ENCODE data around the gene PTPRT. TPM values are rescaled to one million over a fixed set of nuclear protein-coding genes. Genes with fewer than 3 reads are reported as not detected.

The PTPRT gene
- total and polyA plus RNA-seq, 2 donors, result 0.09 to 1.9 TPM

DNA sequence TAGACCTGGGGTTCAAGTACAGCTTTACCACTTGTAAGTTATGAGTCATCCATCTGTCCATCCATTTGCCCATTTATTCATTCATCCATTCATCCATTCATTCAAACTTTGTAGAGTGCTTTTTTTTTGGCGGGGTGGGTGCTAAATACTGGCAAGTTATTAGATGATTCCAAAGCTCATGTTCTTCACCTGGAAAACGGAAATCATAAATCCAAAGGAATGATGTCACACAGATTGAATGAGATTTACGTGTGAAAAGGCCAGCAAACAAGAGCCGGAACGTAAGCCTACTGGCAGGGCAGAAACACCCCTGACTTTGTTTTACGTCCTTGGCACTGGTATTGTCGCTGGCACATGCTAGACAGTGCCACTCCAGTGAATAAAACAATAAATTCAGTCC is 1090.6 kb downstream of the PTPRT start:
- Histone ChIP-seq H3K4me1 (ENCODE audit: insufficient read depth) (no peaks in the 10 kb centered on the region), H3K36me3 (ENCODE audit: insufficient read depth) (no peaks in the 10 kb centered on the region), H3K4me3 (ENCODE audit: low read depth, low read length) (no peak overlapping the region), H3K27ac (ENCODE audit: low read depth) (no peak overlapping the region)
- WGBS, result 80% methylated on average over 7 of the region's 7 CpGs
- DNase-seq (ENCODE audit: extremely low spot score), result no peak

DNA sequence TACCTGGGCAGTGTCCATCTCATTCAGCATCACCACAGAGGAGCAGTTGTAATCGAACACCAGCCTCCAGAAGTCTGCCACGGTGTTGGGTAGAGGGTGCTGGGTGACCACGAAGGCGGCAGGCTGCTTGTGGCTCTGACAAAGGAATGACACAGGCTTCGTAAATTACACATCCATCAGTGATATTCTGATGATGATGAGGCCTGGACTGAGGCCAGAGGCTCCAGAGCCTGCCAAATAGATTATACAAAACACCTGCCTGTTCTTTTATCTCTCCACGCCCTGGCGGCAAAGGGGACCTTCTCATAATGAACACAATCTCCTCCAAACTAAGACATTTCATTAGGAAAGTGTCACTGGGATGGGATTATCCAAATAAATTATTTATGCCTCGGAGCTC is 1091.3 kb downstream of the PTPRT start:
- no peak for DNase-seq (ENCODE audit: extremely low spot score)
- no peak overlapping the region for H3K27ac ChIP-seq (ENCODE audit: low read depth)
- 83% methylated on average over 8 of the region's 8 CpGs for WGBS

GRCh38 chr20:42097741-42098140 is 1092.0 kb downstream of the PTPRT start:
- Histone ChIP-seq H3K4me3 (ENCODE audit: low read depth, low read length) (no peak overlapping the region), H3K36me3 (ENCODE audit: insufficient read depth) (no peaks in the 10 kb centered on the region), H3K4me1 (ENCODE audit: insufficient read depth) (no peaks in the 10 kb centered on the region), H3K27ac (ENCODE audit: low read depth) (no peak overlapping the region)
- 81% methylated on average over 5 of the region's 5 CpGs for whole genome bisulfite sequencing
- DNase-seq (ENCODE audit: extremely low spot score), result no peak

More for the DNA sequence above, 1091.3 kb downstream of the PTPRT start:
- H3K4me1 ChIP-seq (ENCODE audit: insufficient read depth), result no peaks in the 10 kb centered on the region
- no peaks in the 10 kb centered on the region for H3K36me3 ChIP-seq (ENCODE audit: insufficient read depth)
- H3K4me3 ChIP-seq (ENCODE audit: low read depth, low read length), result no peak overlapping the region

- Histone ChIP-seq H3K4me3 (ENCODE audit: low read depth, low read length) (no peak overlapping the region), H3K36me3 (ENCODE audit: insufficient read depth) (no peaks in the 10 kb centered on the region), H3K27ac (ENCODE audit: low read depth) (no peak overlapping the region), H3K4me1 (ENCODE audit: insufficient read depth) (no peaks in the 10 kb centered on the region)
- no peak for DNase-seq (ENCODE audit: extremely low spot score)
- 76% methylated on average over 2 of the region's 2 CpGs for WGBS
Measured at GRCh38 chr20:42095221-42095620, 1094.5 kb downstream of the PTPRT start.

DNA sequence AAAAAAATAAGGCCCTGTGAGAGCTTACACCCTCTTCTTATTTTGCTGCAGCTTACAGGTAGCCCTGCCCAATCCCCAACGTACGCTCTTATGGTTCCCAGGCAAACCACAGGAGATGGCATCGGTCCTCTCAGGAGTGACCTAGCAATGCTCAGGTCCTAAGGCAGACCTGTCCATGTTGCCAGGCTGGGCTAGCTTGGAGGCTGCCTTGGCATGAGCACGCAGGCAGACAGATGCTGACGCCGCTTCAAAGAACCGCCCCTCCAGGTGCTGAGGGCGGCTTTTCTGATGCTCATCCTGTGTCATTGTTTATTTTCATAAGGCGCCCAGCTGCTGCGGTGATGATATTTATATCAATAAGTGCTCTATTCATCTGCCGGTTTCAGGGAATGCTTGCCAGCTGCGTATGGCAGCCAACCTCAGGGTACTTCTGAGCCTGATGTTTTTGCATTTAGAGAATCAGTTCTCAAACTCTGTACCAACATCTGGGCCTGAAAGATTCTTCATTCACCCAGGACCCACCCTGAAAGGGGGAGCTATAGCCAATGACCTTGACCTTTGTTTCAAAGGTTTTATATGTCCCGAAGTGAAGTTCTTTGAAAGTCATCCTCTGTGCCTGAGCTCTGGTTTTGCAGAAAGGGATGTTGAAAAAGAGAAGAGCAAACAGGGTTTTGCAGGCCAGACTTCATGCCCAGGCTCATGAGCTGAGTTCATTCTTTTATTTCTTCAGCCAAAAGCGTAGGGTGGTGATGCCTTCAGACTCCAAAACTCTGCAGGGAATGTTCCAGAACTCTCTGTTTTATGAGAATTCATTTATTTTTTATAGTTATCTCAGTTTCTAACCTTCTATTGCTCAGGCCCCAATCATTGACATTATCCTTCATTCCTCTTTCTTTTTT is 1095.9 kb downstream of the PTPRT start:
- 71% methylated on average over 14 of the region's 14 CpGs for WGBS
- DNase-seq (ENCODE audit: extremely low spot score), result no peak
- no peaks in the 10 kb centered on the region for H3K36me3 ChIP-seq (ENCODE audit: insufficient read depth)
- no peaks in the 10 kb centered on the region for H3K4me1 ChIP-seq (ENCODE audit: insufficient read depth)
- H3K4me3 ChIP-seq (ENCODE audit: low read depth, low read length), result no peak overlapping the region
- no peak overlapping the region for H3K27ac ChIP-seq (ENCODE audit: low read depth)

DNA sequence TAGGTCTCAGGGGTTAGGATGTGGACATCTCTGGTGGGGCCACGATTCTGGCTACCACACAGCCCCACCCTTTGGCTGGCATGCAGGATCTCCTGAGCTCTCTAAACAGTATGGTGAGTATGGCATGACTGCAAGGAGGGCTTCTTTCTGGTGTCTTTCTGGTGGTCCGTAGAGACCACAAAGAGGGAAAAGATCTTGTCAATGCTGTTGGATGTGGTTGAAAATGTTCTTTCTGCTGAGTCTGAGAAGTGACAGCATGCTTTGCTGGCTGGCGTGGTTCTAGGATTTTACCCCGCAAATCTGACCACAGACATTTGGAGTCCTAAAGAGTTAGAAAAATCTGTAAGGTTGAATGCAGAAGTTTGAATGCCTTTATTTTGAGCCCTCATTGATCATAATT is 1096.7 kb downstream of the PTPRT start:
- no peaks in the 10 kb centered on the region for H3K4me1 ChIP-seq (ENCODE audit: insufficient read depth)
- no peak overlapping the region for H3K27ac ChIP-seq (ENCODE audit: low read depth)
- DNase-seq (ENCODE audit: extremely low spot score), result no peak
- WGBS, result 54% methylated on average over 4 of the region's 4 CpGs
- no peak overlapping the region for H3K4me3 ChIP-seq (ENCODE audit: low read depth, low read length)
- no peaks in the 10 kb centered on the region for H3K36me3 ChIP-seq (ENCODE audit: insufficient read depth)

DNA sequence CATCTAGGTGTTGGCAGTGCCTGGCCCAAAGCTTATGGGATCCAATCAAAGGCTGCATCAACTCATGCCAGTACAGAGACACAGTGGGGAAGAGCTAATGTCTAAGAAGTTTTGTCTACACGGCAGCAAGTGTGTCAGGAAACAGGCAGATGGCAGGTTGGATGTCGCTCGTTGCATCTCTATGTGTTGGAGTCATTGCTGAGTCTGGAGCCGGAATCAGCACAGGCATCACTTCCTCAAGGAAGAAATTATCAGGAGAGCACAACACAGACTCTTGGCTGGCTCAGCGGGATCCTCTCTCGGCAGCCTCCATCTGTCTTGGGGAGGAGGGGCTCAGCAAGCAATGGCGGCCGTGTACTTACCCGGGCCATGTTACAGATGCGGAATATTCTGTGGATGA is 1104.3 kb downstream of the PTPRT start:
- H3K4me3 ChIP-seq (ENCODE audit: low read depth, low read length), result no peak overlapping the region
- 78% methylated on average over 10 of the region's 10 CpGs for WGBS
- no peaks in the 10 kb centered on the region for H3K4me1 ChIP-seq (ENCODE audit: insufficient read depth)
- H3K27ac ChIP-seq (ENCODE audit: low read depth), result no peak overlapping the region
- DNase-seq (ENCODE audit: extremely low spot score), result no peak
- no peaks in the 10 kb centered on the region for H3K36me3 ChIP-seq (ENCODE audit: insufficient read depth)

- no peak for DNase-seq (ENCODE audit: extremely low spot score)
- Histone ChIP-seq H3K4me3 (ENCODE audit: low read depth, low read length) (no peak overlapping the region), H3K27ac (ENCODE audit: low read depth) (no peak overlapping the region), H3K4me1 (ENCODE audit: insufficient read depth) (no peaks in the 10 kb centered on the region), H3K36me3 (ENCODE audit: insufficient read depth) (no peaks in the 10 kb centered on the region)
- WGBS, result 34% methylated on average over 1 of the region's 1 CpG
Measured at GRCh38 chr20:42083280-42083679, 1106.4 kb downstream of the PTPRT start.

DNA sequence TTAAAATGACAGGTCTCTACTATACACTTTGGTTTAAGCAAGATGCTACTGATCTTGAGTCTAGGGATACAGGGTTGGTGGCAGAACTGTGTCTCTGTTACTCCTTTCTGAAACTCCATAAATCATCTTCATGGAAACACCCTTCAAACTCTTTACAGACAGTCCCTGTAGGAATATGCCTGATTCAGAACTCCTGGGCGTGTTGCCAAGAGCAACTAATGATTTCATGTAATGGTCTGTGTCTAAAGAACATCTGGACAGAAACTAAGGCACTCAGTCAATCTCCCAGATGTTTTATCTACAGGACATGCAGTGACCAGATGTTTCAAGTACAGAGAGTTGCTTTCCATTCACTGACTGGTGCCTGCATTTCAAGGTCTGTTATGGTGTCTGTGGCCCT is 1107.1 kb downstream of the PTPRT start:
- H3K4me3 ChIP-seq (ENCODE audit: low read depth, low read length), result no peak overlapping the region
- H3K36me3 ChIP-seq (ENCODE audit: insufficient read depth), result no peaks in the 10 kb centered on the region
- peak; percentile 72 for DNase-seq (ENCODE audit: extremely low spot score)
- 19% methylated on average over 1 of the region's 1 CpG for WGBS
- no peaks in the 10 kb centered on the region for H3K4me1 ChIP-seq (ENCODE audit: insufficient read depth)
- no peak overlapping the region for H3K27ac ChIP-seq (ENCODE audit: low read depth)

GRCh38 chr20:42080956-42081355 is 1108.8 kb downstream of the PTPRT start:
- no peak overlapping the region for H3K4me3 ChIP-seq (ENCODE audit: low read depth, low read length)
- DNase-seq (ENCODE audit: extremely low spot score), result no peak
- WGBS, result 74% methylated on average over 4 of the region's 4 CpGs
- H3K27ac ChIP-seq (ENCODE audit: low read depth), result no peak overlapping the region
- no peaks in the 10 kb centered on the region for H3K36me3 ChIP-seq (ENCODE audit: insufficient read depth)
- no peaks in the 10 kb centered on the region for H3K4me1 ChIP-seq (ENCODE audit: insufficient read depth)

- no peak overlapping the region for H3K4me3 ChIP-seq (ENCODE audit: low read depth, low read length)
- H3K36me3 ChIP-seq (ENCODE audit: insufficient read depth), result no peaks in the 10 kb centered on the region
- WGBS, result 15% methylated on average over 1 of the region's 1 CpG
- no peak overlapping the region for H3K27ac ChIP-seq (ENCODE audit: low read depth)
- H3K4me1 ChIP-seq (ENCODE audit: insufficient read depth), result no peaks in the 10 kb centered on the region
- no peak for DNase-seq (ENCODE audit: extremely low spot score)
Measured at GRCh38 chr20:42074944-42075343, 1114.8 kb downstream of the PTPRT start.

- H3K4me1 ChIP-seq (ENCODE audit: insufficient read depth), result no peaks in the 10 kb centered on the region
- WGBS, result 40% methylated on average over 3 of the region's 3 CpGs
- H3K4me3 ChIP-seq (ENCODE audit: low read depth, low read length), result no peak overlapping the region
- no peak for DNase-seq (ENCODE audit: extremely low spot score)
- H3K27ac ChIP-seq (ENCODE audit: low read depth), result no peak overlapping the region
- H3K36me3 ChIP-seq (ENCODE audit: insufficient read depth), result no peaks in the 10 kb centered on the region
Measured at GRCh38 chr20:42067596-42067995, 1122.1 kb downstream of the PTPRT start.

DNA sequence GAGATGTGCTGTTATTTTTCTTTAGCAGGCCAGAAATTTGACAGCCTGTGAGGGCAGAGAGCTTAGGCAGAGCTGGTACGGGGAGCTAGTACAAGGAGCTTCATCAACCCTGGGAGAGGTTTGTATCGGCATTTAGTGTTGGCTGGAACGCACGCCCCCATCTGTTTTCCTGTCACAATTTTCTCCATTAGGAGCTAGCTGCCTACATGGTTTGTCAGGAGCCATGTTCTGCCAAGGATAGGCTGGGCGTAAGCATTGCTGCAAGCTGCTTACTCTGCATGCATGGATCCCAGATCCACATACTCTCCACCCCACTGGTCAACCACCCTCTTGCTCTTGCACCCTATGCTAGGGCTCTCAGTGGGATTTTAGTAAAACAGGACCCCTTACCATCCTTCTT is 1122.5 kb downstream of the PTPRT start:
- Histone ChIP-seq H3K4me1 (ENCODE audit: insufficient read depth) (no peaks in the 10 kb centered on the region), H3K27ac (ENCODE audit: low read depth) (no peak overlapping the region), H3K4me3 (ENCODE audit: low read depth, low read length) (no peak overlapping the region), H3K36me3 (ENCODE audit: insufficient read depth) (no peaks in the 10 kb centered on the region)
- 81% methylated on average over 5 of the region's 5 CpGs for WGBS
- DNase-seq (ENCODE audit: extremely low spot score), result no peak

DNA sequence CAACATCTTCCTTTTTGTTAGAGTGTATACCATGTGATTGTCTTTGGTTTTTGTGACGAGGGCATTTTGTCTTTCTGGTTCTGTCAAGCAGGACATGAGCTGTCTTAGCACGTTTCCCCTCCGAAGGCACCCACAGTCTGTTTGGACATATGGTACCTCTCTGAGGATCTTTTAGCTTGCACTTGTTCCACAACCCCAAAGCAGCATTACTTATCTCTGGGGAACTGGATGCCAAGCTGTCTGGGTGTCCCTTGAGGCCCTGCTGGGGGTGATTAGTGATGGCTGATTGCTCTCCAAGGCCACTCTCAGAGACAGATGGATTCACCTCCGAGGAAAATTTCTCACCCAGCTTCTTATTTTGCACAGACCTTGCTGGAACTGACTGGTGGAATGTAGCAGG is 1126.6 kb downstream of the PTPRT start:
- H3K36me3 ChIP-seq (ENCODE audit: insufficient read depth), result no peaks in the 10 kb centered on the region
- WGBS, result 79% methylated on average over 4 of the region's 4 CpGs

More for the DNA sequence above, 1126.6 kb downstream of the PTPRT start:
- DNase-seq (ENCODE audit: extremely low spot score), result no peak
- Histone ChIP-seq H3K4me3 (ENCODE audit: low read depth, low read length) (no peak overlapping the region), H3K4me1 (ENCODE audit: insufficient read depth) (no peaks in the 10 kb centered on the region), H3K27ac (ENCODE audit: low read depth) (no peak overlapping the region)

Data from urinary bladder (tissue), 4 donors.